OCI-LY3 (cell line): ENCODE measurements around the gene NAGPA.

Source experiments
- H2AFZ ChIP-seq: fragments of 200-600, 300-600 bp; shearing (Covaris generic); 2 replicates; pipeline ENCODE4 v1.6.0; 2014; ENCODE audit warnings: antibody characterized with exemption, low read depth, low read length
- H3K27ac ChIP-seq: fragments of 200-600, 300-600 bp; sonication (generic); 2 replicates; pipeline ENCODE4 v1.5.1; 2014; ENCODE audit warnings: mild to moderate bottlenecking, low read length, moderate library complexity, mixed read lengths
- H3K27me3 ChIP-seq: fragments of 200-600, 300-600 bp; sonication (generic); 2 replicates; pipeline ENCODE4 v1.6.1; 2014; ENCODE audit warnings: low read depth, low read length, mixed read lengths
- H3K36me3 ChIP-seq: fragments of 200-600, 300-600 bp; sonication (generic); replicated peaks from 2 replicates; pipeline ENCODE3; 2014; ENCODE audit warnings: low read depth, low read length, mixed read lengths
- H3K4me1 ChIP-seq: fragments of 300-600, 200-600 bp; sonication (generic); 2 replicates; pipeline ENCODE4 v1.6.1; 2014; ENCODE audit warnings: low read length, mixed read lengths
- H3K4me2 ChIP-seq: fragments of 200-600, 300-600 bp; sonication (generic); 2 replicates; pipeline ENCODE4 v1.6.1; 2014; ENCODE audit warnings: low read length, mixed read lengths
- H3K4me3 ChIP-seq: fragments of 300-600, 200-600 bp; sonication (generic); 2 replicates; pipeline ENCODE4 v1.5.1; 2014; ENCODE audit warnings: antibody characterized with exemption, mild to moderate bottlenecking, low read length, moderate library complexity
- H3K79me2 ChIP-seq: fragments of 300-600, 200-600 bp; shearing (Covaris generic); 2 replicates; pipeline ENCODE4 v1.6.1; 2014; ENCODE audit warnings: mild to moderate bottlenecking, low read length, mixed read lengths
- H3K9ac ChIP-seq: fragments of 300-600, 200-600 bp; shearing (Covaris generic); 2 replicates; pipeline ENCODE4 v1.6.0; 2014; ENCODE audit warnings: mild to moderate bottlenecking, low read length, moderate library complexity
- H3K9me3 ChIP-seq: fragments of 200-600, 300-600 bp; shearing (Covaris generic); 2 replicates; pipeline ENCODE4 v1.6.1; 2014; ENCODE audit warnings: low read length, mixed read lengths; ENCODE audit not compliant: insufficient read depth
- H4K20me1 ChIP-seq: fragments of 200-600, 300-600 bp; sonication (generic); 2 replicates; pipeline ENCODE4 v1.6.1; 2016; ENCODE audit warnings: low read length, mixed read lengths; ENCODE audit not compliant: insufficient read depth
- EZH2phosphoT487 ChIP-seq: fragments of 200-600 bp; shearing (Covaris generic); IDR thresholded peaks from 2 replicates; pipeline ENCODE4 v1.6.1; 2018; ENCODE audit warnings: antibody characterized with exemption, mixed run types, low read depth
- TF ChIP-seq, protein P1 (sequence below): fragments of 200-600, 300-600 bp; sonication (generic); IDR thresholded peaks from 2 replicates; pipeline ENCODE4 v1.5.1; 2014; ENCODE audit warnings: antibody characterized with exemption, low read length, low read depth

Gene NAGPA

DNA sequence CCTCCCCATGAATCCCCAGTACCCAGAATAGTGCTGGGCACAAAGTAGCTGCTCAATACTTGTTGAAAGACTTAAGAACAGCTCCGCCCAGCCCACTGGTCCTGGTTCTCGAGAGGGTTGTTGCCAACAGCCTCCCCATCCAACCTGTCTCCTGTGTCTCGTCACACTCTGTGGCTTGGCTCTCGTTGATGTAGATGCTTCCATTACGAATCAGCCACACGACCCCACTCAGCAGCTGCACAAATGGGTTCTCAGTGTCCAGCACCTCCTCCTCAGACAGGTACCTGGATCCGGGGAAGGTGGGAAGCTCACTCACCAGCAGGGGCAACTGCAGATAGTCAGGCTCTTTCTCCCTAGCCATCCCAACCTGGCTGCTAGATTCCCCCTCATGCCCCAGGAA is 2.1 kb downstream of the NAGPA start:
- H2AFZ ChIP-seq = no peak overlapping the region
- no peaks in the 10 kb centered on the region for H3K36me3 ChIP-seq
- no peaks in the 10 kb centered on the region for H3K27me3 ChIP-seq
- no peak overlapping the region for H3K4me3 ChIP-seq
- no peaks in the 10 kb centered on the region for H3K9me3 ChIP-seq
- no peak overlapping the region for H3K9ac ChIP-seq
- no peak overlapping the region for H3K4me2 ChIP-seq
- no peak overlapping the region for H3K27ac ChIP-seq
- TF ChIP-seq, protein P1, sequence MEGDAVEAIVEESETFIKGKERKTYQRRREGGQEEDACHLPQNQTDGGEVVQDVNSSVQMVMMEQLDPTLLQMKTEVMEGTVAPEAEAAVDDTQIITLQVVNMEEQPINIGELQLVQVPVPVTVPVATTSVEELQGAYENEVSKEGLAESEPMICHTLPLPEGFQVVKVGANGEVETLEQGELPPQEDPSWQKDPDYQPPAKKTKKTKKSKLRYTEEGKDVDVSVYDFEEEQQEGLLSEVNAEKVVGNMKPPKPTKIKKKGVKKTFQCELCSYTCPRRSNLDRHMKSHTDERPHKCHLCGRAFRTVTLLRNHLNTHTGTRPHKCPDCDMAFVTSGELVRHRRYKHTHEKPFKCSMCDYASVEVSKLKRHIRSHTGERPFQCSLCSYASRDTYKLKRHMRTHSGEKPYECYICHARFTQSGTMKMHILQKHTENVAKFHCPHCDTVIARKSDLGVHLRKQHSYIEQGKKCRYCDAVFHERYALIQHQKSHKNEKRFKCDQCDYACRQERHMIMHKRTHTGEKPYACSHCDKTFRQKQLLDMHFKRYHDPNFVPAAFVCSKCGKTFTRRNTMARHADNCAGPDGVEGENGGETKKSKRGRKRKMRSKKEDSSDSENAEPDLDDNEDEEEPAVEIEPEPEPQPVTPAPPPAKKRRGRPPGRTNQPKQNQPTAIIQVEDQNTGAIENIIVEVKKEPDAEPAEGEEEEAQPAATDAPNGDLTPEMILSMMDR = no peak
- TF ChIP-seq EZH2phosphoT487 = no peak
- no peaks in the 10 kb centered on the region for H3K79me2 ChIP-seq
- peaks cover 12% of the 10 kb centered on the region for H3K4me1 ChIP-seq
- no peaks in the 10 kb centered on the region for H4K20me1 ChIP-seq

DNA sequence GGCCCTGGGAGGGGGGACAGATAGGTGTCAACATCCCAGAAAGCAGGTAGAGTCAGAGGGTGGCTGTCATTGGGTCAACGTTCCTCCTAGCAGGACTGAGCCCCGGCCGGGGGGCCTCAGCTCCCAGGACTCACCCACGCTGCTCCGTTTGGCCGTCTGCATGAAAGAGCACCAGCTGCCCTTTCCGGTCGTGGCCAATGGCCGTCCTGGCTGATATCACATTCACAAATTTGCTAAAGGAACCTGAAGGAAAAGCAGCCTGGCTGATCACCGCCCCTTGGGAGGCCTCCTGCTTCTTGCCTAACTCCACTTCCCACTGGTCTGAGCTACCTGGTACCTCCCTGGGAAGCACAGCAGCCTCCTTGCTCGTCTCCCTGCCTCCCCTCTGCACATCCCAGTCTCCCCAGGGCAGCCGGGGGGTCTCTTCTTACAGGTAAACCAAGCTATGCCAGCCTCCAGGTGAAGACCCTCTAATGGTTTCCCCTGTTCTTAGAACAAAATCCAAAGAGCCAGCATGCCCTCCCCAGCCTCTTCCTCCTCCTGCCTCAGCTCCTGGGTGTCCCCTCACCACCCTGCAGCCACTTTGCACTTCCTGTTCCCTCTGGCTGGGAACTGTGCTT is 3.4 kb downstream of the NAGPA start:
- Histone ChIP-seq H2AFZ (no peak overlapping the region), H4K20me1 (no peaks in the 10 kb centered on the region), H3K27me3 (no peaks in the 10 kb centered on the region), H3K27ac (no peak overlapping the region), H3K9me3 (no peaks in the 10 kb centered on the region), H3K4me3 (no peak overlapping the region), H3K79me2 (no peaks in the 10 kb centered on the region), H3K4me1 (peaks cover 12% of the 10 kb centered on the region), H3K36me3 (no peaks in the 10 kb centered on the region), H3K9ac (no peak overlapping the region), H3K4me2 (no peak overlapping the region)
- TF ChIP-seq, protein P1 = no peak
- TF ChIP-seq EZH2phosphoT487 = no peak

DNA sequence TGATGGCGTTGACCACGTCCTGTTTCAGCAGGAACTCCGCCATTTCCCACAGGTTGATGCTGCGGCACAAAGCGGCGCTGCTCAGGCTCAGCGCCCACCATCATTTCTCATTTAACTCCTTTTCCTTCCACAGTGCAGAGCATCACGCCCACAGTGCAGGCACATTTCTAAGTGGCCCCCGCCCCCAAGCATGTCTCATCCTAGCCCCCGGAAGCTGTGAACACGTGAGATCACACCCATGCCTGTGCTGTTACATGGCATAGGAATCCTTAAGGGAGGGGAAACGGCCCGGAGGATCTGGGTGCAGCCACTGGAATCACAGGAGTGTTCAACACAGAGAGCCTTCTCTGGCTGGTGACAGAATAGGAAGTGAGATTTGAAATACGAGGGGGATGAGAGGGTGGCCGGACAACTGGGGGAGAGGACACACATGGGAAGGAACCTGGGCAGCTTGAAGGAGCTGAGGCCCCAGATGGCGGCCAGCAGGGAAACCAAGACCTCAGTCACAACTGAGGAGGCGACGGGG is 4.7 kb downstream of the NAGPA start:
- Histone ChIP-seq H3K27ac (no peak overlapping the region), H3K9ac (no peak overlapping the region), H3K4me2 (no peak overlapping the region), H3K9me3 (no peaks in the 10 kb centered on the region), H3K79me2 (no peaks in the 10 kb centered on the region), H3K27me3 (no peaks in the 10 kb centered on the region), H4K20me1 (no peaks in the 10 kb centered on the region), H3K4me3 (no peak overlapping the region), H2AFZ (no peak overlapping the region), H3K4me1 (peaks cover 9% of the 10 kb centered on the region), H3K36me3 (no peaks in the 10 kb centered on the region)
- no peak for TF ChIP-seq EZH2phosphoT487
- TF ChIP-seq, protein P1 = no peak

DNA sequence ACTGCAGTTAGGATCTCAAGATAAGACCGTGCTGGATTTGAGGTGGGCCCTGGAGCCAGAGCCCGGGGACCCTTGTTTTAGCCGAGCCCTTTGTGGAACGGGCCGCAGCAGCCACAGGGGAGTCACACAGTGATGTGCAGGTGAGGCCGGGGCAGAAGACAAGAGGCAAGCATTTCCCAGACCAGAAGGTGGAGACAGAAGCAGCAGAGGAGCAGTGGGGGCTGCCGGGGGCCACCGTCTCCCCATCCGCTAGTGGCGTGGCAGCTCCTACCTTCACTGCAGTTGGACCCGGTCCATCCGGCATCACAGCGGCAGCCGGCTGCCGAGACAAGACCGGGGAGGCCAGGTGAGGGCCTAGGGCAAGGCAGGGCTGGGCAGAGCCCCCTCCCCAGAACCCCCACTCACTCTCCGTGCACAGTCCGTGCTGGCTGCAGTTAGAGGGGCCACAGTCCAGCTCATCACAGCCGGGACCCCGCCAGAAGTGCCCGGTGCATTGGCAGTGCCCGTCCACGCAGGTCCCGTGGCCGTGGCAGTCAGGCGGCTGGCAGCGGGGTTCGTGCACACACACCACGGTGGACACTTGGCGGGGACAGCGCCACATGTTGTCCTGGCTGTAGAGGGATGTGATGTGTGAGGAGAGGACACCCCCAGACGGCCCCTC is 6.0 kb downstream of the NAGPA start:
- TF ChIP-seq EZH2phosphoT487 = no peak
- TF ChIP-seq, protein P1 = no peak
- peaks cover 5% of the 10 kb centered on the region; the same call in 1 of the 2 replicates for H3K4me1 ChIP-seq
- H3K79me2 ChIP-seq = no peaks in the 10 kb centered on the region
- no peaks in the 10 kb centered on the region for H3K27me3 ChIP-seq
- no peaks in the 10 kb centered on the region for H3K36me3 ChIP-seq
- H3K27ac ChIP-seq = no peak overlapping the region
- no peak overlapping the region for H3K9ac ChIP-seq
- no peak overlapping the region for H2AFZ ChIP-seq
- no peaks in the 10 kb centered on the region for H4K20me1 ChIP-seq
- H3K4me2 ChIP-seq = no peak overlapping the region
- H3K4me3 ChIP-seq = no peak overlapping the region
- H3K9me3 ChIP-seq = no peaks in the 10 kb centered on the region
